HG03064 (cell line): Measurements from ENCODE around the gene HEATR9.

ENCODE experiments used
- ATAC-seq: cut with Tn5 transposase; IDR thresholded peaks from one replicate; pipeline ENCODE4 v1.9.1; 2021; ENCODE audit warnings: low read depth; ENCODE audit not compliant: unreplicated experiment

HEATR9 gene

GRCh38 chr17:35867574-35867973, 1.1 kb downstream of the HEATR9 start:
- ATAC-seq: no peak

DNA sequence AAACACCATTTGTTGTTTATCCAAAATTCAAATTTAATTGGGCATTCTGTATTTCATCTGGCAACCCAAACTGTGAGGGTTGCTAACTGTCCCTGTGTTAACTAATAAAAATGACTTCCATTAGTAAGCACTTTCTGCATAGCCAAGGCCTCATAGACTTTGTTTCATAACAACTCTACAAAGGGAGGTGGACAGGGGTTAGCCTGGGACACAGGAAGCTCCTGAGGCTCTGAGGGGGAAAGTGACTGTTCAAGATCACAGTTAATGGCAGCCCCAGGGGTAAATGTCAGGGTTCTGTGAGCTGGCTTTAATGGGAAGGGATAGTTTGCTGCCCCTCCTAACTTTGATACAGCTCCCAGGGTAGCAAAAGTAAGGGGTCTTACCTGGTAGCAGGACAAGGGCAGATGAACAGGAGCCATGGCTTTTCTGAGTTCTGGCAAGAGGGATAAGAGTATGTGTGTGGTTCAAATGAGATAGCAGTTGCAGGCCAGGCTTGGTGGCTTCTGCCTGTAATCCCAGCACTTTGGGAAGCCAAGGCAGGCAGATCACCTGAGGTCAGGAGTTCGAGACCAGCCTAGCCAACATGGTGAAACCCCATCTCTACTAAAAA, 2.2 kb downstream of the HEATR9 start:
- no peak for ATAC-seq

DNA sequence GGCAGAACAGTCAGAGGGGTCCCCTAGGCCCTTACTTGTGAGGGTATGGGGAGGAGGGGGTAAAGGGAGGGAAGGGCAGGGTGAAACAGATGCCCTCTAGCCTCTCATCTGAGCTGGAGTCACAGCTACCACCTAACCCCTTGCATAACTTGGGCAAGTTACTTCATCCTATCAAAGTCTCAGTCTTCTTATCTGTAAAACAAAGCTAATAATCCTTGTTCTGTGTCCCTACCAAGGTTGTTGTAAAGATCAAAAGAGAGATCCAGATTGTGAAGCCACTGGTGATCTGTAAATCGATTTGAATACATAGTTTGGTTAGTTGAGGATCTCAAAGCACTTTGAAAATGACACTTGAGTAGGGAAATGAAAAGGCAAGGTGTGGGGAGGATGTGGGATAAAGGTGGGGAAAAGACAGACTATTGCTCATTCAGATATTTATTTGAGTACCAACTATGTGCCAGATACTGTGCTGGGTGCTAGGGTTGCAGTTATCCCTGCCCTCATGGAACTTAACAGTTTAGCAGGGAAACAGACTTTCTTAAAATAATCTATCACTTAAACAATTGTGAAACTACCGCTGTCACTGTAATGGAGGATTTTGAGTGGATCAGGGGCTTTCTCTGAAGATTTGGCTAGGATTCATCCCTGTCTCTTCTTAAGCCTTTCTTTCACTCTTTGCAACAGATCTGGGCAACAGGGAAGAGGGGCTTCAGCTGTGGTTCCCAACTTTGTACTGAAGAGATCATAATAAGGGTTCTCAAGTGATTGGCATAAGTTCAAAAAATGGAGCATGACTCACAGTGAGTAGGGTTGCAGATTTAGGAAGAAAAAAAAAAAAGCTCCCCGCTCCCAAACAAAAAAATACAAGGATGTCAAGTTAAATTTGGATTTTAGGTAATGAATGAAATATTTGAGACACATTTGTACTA, 3.0 kb downstream of the HEATR9 start:
- no peak for ATAC-seq

DNA sequence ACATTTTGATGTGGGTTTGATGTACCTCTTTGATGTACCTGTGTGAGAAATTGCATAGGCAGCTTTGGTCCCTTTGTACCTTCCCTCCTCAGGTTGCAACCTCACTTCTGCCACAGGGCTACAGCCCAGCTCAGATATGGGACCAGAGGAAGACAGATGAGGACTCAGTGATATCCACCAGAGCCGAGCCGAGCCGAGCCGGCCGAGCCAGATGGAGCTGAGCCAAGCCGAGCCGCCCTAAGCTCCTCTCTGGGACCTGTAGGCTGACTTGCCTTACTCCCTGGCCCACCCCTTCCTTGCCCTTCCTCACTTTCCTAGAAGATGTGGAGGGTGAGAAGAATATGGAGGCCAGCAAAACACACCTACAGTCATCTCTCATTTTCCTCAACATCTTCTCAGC, 3.8 kb downstream of the HEATR9 start:
- no peak for ATAC-seq

DNA sequence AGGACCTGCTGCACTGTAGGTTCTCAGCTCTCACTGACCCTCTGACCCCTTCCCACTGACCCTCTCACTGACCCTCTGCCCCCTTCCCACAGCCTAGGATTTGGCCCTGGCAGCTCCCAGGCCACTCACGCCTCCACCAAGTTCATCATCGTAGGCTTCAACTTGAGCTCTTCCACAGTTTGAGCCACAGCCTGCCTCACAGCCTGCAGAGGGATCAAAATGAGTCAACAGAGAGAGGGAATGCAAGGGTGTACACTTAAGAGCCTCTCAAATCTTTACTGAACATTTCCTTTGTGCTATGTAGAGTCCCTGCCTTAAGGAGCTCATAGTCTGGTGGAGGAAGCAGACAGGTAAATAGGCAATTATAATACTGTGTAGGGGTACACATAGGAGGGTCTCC, 12.1 kb downstream of the HEATR9 start:
- ATAC-seq: no peak

DNA sequence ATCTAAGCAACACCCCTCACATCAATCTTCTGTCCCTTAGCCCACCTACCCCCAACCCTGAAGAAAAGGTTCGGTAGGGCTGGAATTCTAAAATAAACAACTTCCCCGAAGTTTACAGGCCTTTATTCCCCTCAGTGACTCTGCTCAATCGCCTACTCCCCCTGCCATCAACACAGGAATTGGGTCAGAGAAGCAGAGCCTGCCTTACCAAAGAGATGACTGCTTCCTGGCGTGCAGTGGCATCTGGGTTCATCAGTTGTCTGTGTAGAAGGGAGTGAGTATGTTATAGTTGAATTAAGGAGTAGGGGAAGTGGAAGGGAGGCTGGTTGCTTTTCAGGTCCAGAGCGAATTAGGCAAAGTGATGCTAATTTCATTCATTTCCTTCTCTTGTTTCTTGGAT, 12.7 kb downstream of the HEATR9 start:
- no peak for ATAC-seq

GRCh38 chr17:35849469-35850348, 19.0 kb downstream of the HEATR9 start:
- ATAC-seq: no peak

DNA sequence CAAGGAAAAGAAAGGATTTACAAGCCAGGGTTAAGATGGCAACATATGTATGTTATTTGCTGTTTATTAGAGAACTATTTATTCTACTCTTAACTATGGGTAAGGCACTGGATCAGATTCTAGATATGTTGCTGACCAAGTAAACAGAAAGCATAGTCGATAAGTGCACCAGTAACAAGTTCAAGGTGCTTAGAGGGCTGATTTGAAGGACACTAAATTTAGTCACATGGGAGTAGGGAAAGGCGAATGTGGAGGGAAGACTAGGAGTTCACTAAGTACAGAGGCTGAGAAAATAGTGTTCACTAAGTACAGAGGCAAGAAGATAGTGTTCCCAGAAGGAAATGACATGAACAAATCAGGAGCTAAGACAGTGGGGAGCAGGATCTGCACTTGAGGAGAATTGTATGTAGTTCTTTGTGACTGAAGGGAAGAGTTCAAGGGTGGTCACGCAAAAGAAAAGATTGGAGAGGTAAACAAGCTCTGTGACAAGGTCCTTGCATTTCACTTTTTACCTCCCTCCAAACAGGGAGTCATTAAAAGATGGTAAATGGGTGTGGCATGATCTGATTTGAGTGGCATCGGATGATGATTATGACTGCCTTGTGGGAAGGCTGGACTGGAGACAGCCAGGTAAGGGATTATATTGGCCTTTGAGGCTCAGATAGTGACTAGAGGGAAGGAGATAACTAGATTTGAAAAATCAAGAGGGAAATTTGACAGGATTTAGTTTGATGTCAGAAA, 20.9 kb downstream of the HEATR9 start:
- ATAC-seq: no peak

DNA sequence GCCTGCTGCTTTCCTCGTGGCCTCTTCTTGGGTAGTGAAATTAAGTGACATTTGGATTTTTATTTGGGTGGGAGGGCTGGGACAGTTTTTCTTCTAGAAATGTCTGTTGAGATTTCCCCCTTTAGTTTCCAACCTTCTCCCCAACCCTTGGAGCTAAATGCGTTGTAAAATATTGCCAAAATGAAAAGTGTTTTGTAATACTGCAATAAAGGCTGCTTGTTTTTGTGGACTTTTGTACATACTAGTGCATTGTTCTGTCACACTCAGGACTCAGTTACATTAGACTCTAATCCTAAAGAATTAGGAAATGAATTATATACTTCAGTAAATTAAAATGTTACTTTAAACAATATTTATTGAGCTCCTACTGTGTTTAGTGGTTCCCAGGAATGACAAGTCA, 21.7 kb downstream of the HEATR9 start:
- ATAC-seq: no peak

DNA sequence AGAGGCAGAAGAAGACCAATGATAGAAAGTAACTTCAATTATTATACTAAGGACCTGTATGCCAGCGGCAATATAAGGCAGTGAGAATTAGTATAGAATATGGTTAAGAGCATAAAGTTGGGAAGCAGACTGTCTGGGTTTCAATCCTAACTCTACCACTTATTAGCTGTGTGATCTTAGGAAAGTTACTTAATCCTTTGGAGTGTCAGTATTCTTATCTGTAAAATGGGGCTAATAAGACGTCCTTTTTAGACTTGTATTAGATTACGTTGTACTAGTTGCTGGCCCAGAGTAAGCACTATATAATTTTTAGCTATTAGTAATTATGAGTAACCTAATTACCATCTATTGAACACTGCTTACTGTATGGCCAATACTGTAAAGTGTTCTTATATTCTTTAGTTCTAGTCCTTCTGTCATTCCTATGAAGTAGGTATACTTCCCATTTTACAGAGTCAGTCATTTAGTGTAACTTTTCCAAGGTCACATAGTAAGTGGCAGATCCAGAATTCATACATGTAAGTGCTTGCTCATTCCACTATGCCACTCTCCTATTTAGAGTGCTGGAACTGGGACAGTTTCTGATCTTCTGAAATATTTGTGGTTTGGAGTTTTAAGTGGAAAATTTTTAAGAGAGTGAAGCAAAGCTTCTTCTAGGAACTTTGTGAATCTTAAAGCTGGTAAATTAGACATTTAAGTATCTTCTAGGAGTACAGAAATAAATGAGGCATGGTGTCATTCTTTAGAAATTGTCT, 22.5 kb downstream of the HEATR9 start:
- ATAC-seq: no peak

- ATAC-seq: no peak
These were observed 24.1 kb downstream of the HEATR9 start for GRCh38 chr17:35844547-35844946.

- no peak for ATAC-seq
These were observed 25.0 kb downstream of the HEATR9 start for GRCh38 chr17:35843698-35844097.

DNA sequence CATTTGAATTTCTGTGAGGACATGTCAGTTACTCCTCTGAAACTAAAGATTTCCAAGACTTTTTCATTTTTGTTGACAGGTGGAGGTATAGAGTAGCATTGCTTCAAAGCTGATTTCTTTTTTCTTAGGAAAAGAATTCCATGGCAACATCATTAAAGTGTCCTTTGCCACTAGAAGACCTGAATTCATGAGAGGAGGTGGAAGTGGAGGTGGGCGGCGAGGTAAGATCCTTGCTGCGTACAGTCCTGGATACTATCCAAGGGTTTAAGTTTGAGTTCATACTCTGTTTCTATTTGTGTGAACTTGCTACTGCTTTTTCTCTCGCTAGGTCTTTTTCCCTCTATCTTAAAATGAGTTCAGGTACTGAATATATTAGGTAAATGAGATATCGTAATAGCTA, 26.5 kb downstream of the HEATR9 start:
- ATAC-seq: no peak

DNA sequence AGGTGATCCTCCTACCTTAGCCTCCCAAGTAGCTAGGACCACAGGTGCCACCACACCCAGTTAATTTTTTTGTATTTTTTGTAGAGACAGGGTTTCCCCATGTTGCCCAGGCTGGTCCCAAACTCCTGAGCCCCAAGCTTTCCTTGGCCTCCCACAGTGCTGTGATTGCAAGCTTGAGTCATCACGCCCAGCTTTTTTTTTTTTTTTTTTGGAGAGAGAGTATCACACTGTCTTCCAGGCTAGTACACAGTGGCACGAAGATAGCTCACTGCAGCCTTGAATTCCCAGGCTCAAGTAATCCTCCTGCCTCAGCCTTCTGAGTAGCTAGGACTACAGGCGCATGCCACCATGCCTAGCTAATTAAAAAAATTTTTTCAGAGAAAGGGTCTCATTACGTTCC, 27.2 kb downstream of the HEATR9 start:
- ATAC-seq: no peak

DNA sequence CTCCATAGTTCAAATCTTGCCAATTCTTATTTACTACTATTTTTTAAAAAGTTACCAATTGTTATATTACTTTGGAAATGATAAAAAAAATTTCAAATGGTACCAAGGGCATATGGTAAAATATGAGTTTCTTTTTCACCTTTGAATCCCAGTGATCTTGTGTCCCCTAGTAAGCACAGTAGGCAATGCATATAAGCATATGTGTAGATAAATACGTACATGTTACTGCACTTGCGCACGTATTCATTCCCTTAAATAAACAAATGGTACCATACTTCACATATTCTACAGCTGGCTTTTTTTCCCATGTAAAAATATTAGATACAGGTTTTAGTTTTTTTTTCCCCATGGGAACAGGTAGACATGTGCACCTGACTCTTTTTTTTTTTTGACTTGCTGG, 27.6 kb downstream of the HEATR9 start:
- no peak for ATAC-seq

DNA sequence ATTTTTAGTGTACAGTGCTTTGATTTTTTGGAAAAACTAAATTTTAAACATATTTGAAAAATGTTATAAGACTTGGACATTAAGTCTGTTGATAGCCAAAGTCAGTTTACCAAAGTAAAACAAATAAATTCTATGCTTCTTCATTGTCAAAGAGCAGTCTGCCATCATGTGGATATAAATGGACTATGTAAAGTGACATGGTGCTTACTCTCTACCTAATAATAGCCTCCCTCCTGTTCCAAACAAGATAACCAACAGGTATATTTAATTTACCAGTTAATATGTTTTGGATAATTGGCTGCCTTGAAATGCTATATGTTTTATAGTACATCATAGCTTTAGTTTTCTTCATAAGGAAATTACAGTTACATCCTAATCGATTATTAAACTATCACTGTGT, 43.5 kb downstream of the HEATR9 start:
- ATAC-seq: no peak

- ATAC-seq: no peak
These were observed 47.4 kb downstream of the HEATR9 start for GRCh38 chr17:35821308-35821707.

DNA sequence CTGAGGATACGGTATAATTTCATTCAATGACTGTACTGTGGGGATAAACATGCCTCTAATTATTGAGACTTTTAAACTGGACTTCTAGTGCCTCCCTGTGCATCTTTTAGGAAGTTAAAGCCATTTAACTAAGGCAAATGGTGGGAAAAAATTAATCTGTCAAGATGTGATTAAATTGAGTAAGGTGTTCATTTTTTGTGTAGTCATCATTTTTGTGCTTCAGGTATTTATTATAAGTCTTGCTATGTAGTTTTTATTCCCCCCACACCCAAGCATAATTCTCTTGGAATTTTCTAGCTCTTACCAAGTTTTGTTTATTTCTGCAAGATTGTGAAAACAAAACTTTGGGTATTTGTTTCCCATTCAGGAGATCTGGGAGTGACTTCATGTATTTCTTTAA, 49.2 kb downstream of the HEATR9 start:
- no peak for ATAC-seq

GRCh38 chr17:35817196-35817595, 51.5 kb downstream of the HEATR9 start:
- ATAC-seq: no peak

GRCh38 chr17:35816723-35817122, 52.0 kb downstream of the HEATR9 start:
- ATAC-seq: no peak
